Endothelial cell (in vitro differentiated cells): ENCODE measurements around the gene COL6A3. TPM values are rescaled to one million over a fixed set of nuclear protein-coding genes. Genes with fewer than 3 reads are reported as not detected.

Experiments used
- DNase-seq: peaks from one replicate; pipeline ENCODE4 v3.0.0; 2021; ENCODE audit warnings: low spot score
- H3K27ac Mint-ChIP-seq: one replicate; pipeline ENCODE4 v1.8.0; 2021; ENCODE audit warnings: mixed read lengths, inconsistent platforms; ENCODE audit not compliant: unreplicated experiment
- H3K27me3 Mint-ChIP-seq: one replicate; pipeline ENCODE4 v1.8.0; 2021; ENCODE audit warnings: mild to moderate bottlenecking, moderate library complexity, mixed read lengths, inconsistent platforms; ENCODE audit not compliant: unreplicated experiment
- H3K36me3 Mint-ChIP-seq: one replicate; pipeline ENCODE4 v1.8.0; 2021; ENCODE audit warnings: mild to moderate bottlenecking, low read depth, mixed read lengths, inconsistent platforms; ENCODE audit not compliant: unreplicated experiment
- H3K4me1 Mint-ChIP-seq: one replicate; pipeline ENCODE4 v1.8.0; 2021; ENCODE audit warnings: mild to moderate bottlenecking, mixed read lengths, inconsistent platforms; ENCODE audit not compliant: unreplicated experiment
- H3K4me3 Mint-ChIP-seq: one replicate; pipeline ENCODE4 v1.8.0; 2021; ENCODE audit warnings: mild to moderate bottlenecking, mixed read lengths, inconsistent platforms; ENCODE audit not compliant: unreplicated experiment
- H3K9me3 Mint-ChIP-seq: one replicate; pipeline ENCODE4 v1.8.0; 2021; ENCODE audit warnings: mixed read lengths, inconsistent platforms; ENCODE audit not compliant: unreplicated experiment
- total RNA-seq: library from RNA; stranded (reverse); fragmentation: NEBNext Ultra II Directional; extraction: Animal tissue kit (Norgen Biotek cat#: 25700); gene quantifications from one replicate; pipeline ENCODE4 v1.2.1, GENCODE V29; 2021; ENCODE audit not compliant: unreplicated experiment
- TF ChIP-seq, protein P1 (sequence below): fragments of 200-600 bp; sonication (generic); IDR thresholded peaks from one replicate; pipeline ENCODE4 v1.5.0; 2021; ENCODE audit warnings: antibody characterized with exemption; ENCODE audit not compliant: unreplicated experiment

COL6A3 gene
- total RNA-seq, 1 donor from 2014 or later: 1.6 TPM

- DNase-seq: no peak
- no peak overlapping the region for H3K4me3 Mint-ChIP-seq
- no peaks in the 10 kb centered on the region for H3K27me3 Mint-ChIP-seq
- no peaks in the 10 kb centered on the region for H3K9me3 Mint-ChIP-seq
- no peaks in the 10 kb centered on the region for H3K36me3 Mint-ChIP-seq
- H3K27ac Mint-ChIP-seq: no peak overlapping the region
- H3K4me1 Mint-ChIP-seq: no peaks in the 10 kb centered on the region
- TF ChIP-seq, protein P1, sequence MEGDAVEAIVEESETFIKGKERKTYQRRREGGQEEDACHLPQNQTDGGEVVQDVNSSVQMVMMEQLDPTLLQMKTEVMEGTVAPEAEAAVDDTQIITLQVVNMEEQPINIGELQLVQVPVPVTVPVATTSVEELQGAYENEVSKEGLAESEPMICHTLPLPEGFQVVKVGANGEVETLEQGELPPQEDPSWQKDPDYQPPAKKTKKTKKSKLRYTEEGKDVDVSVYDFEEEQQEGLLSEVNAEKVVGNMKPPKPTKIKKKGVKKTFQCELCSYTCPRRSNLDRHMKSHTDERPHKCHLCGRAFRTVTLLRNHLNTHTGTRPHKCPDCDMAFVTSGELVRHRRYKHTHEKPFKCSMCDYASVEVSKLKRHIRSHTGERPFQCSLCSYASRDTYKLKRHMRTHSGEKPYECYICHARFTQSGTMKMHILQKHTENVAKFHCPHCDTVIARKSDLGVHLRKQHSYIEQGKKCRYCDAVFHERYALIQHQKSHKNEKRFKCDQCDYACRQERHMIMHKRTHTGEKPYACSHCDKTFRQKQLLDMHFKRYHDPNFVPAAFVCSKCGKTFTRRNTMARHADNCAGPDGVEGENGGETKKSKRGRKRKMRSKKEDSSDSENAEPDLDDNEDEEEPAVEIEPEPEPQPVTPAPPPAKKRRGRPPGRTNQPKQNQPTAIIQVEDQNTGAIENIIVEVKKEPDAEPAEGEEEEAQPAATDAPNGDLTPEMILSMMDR: no peak
These were observed 13.8 kb downstream of the COL6A3 start for GRCh38 chr2:237400199-237400598.

DNA sequence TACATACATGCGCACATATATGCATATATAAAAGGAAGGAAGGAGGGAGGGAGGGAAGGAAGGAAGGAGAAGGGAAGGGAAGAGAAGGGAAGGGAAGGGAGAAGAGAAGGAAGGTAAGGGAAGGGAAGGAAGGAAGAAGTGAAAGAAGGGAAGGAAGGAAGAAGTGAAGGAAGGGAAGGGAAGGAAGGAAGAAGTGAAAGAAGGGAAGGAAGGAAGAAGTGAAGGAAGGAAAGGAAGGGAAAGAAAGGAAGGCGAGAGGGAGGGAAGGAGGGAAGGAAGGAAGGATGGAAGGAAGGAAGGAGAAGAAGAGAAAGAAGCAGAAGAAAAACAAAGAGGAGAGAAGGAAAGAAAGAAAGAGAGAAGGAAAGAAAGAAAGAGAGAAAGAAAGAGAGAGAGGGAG, 16.9 kb downstream of the COL6A3 start:
- no peak for DNase-seq
- H3K4me1 Mint-ChIP-seq: no peaks in the 10 kb centered on the region
- no peaks in the 10 kb centered on the region for H3K9me3 Mint-ChIP-seq
- no peaks in the 10 kb centered on the region for H3K27me3 Mint-ChIP-seq
- TF ChIP-seq, protein P1: no peak
- H3K4me3 Mint-ChIP-seq: no peak overlapping the region
- H3K36me3 Mint-ChIP-seq: no peaks in the 10 kb centered on the region
- no peak overlapping the region for H3K27ac Mint-ChIP-seq

GRCh38 chr2:237393523-237393922, 20.4 kb downstream of the COL6A3 start:
- no peaks in the 10 kb centered on the region for H3K4me1 Mint-ChIP-seq
- H3K4me3 Mint-ChIP-seq: no peak overlapping the region
- H3K27ac Mint-ChIP-seq: no peak overlapping the region
- no peaks in the 10 kb centered on the region for H3K9me3 Mint-ChIP-seq
- DNase-seq: no peak
- TF ChIP-seq, protein P1: no peak
- H3K27me3 Mint-ChIP-seq: no peaks in the 10 kb centered on the region
- no peaks in the 10 kb centered on the region for H3K36me3 Mint-ChIP-seq

GRCh38 chr2:237392186-237392585, 21.8 kb downstream of the COL6A3 start:
- Mint-ChIP-seq H3K27ac (no peak overlapping the region), H3K4me1 (no peaks in the 10 kb centered on the region), H3K36me3 (no peaks in the 10 kb centered on the region), H3K27me3 (no peaks in the 10 kb centered on the region), H3K4me3 (no peak overlapping the region), H3K9me3 (no peaks in the 10 kb centered on the region)
- TF ChIP-seq, protein P1: no peak
- no peak for DNase-seq

GRCh38 chr2:237391140-237391539, 22.8 kb downstream of the COL6A3 start:
- H3K36me3 Mint-ChIP-seq: no peaks in the 10 kb centered on the region
- H3K4me1 Mint-ChIP-seq: no peaks in the 10 kb centered on the region
- no peak for DNase-seq
- no peaks in the 10 kb centered on the region for H3K27me3 Mint-ChIP-seq
- no peak overlapping the region for H3K27ac Mint-ChIP-seq
- TF ChIP-seq, protein P1: no peak
- no peaks in the 10 kb centered on the region for H3K9me3 Mint-ChIP-seq
- H3K4me3 Mint-ChIP-seq: no peak overlapping the region
